HEK293 (cell line): ENCODE data around the gene TCEA2.

Experiments
- INSM2 ChIP-seq: fragments of 450-650 bp; formaldehyde crosslinking; IDR thresholded peaks from 2 replicates; pipeline ENCODE4 v1.5.1; 2016; ENCODE audit warnings: missing biosample characterization, missing genetic modification characterization
- ZNF121 ChIP-seq: fragments of 450-650 bp; formaldehyde crosslinking; IDR thresholded peaks from 2 replicates; pipeline ENCODE4 v1.5.1; 2016; ENCODE audit warnings: missing biosample characterization, missing genetic modification characterization
- ZNF274 ChIP-seq, 2 experiments: fragments of 200-500 bp in 1 of 2; fragments of 450-650 bp in 1 of 2; sonication (Bioruptor generic) in 1 of 2; formaldehyde crosslinking in 1 of 2; IDR thresholded peaks; 2 replicates each; pipeline versions ENCODE4 v1.5.1 to v1.6.1; 2014 to 2016; ENCODE audit warnings: borderline replicate concordance in 1 of 2, inconsistent platforms in 1 of 2, low read length in 1 of 2, missing biosample characterization in 1 of 2, missing genetic modification characterization in 1 of 2
- ZNF747 ChIP-seq: fragments of 450-650 bp; formaldehyde crosslinking; IDR thresholded peaks from 2 replicates; pipeline ENCODE4 v1.5.1; 2016; ENCODE audit warnings: missing biosample characterization, missing genetic modification characterization

DNA sequence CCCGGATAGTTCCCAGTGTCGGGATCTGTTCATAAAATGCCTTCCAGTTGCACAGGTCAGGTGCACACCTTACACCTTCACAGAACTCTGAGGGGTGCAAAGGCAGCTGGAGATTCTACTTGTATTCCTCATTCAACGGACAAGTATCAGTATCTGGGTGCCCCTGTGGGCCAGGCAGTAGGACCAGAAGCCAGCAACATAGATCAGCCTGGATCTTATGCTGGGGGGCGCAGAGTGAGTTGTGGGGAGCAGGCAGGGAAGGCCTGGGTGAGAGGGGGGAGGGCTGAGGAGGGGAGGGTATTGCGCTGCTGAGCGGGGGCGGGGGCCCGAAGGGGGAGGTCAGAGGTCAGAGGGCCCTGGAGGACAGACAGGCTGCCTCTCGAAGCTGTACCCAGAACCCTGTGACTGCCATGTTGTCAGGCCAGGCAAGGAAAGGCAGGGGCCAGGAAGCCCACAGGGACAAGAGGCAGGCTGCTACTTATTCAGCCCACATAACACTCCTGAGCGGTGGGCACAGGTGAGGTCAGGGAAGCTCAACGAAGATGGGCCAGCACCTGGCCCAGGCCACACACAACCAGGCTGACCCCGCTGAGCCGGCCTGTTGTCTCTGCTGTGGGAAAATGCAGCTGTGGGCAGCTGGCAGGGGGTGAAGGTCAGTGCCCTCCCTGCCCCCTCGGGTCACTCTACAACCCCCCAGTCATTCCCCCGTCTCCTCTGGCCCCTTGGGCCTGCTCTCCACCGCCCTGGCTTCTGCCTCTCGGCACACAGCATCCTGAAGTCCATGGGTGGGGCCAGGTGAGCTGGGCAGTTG, 18.0 kb downstream of the TCEA2 start:
- TF ChIP-seq ZNF121 (tag by site-specific recombination) (no peak), INSM2 (tag by site-specific recombination) (no peak), ZNF274 (IDR thresholded peaks at IDR 0.05; ENCODE audit: low read length) (no peak), ZNF274 (tag by site-specific recombination; IDR thresholded peaks at IDR 0.05; ENCODE audit: borderline replicate concordance) (no peak), ZNF747 (tag by site-specific recombination) (no peak)
